Measurements from ENCODE around the gene NDUFS5. TPM values are rescaled to one million over a fixed set of nuclear protein-coding genes. Genes with fewer than 3 reads are reported as not detected.

The NDUFS5 gene
- total RNA-seq, 1 experiment from 2014 or later: 284 TPM

- CTCF ChIA-PET: no interaction called here
- intact Hi-C loops (cut with micrococcal nuclease; ENCODE audit: unreplicated experiment): loop anchor here (10.0 kb wide), 1 partner anchor 61 kb away; no protein-coding TSS in a partner anchor
- no peak for TF ChIP-seq EZH2 (IDR thresholded peaks at IDR 0.05; ENCODE audit: borderline replicate concordance, low read depth, low read length, poor library complexity, severe bottlenecking)
- TF ChIP-seq CTCF (conservative IDR thresholded peaks at IDR 0.05; ENCODE audit: low read depth, low read length): no peak
- no peak for DNase-seq (ENCODE audit: low spot score)
- Histone ChIP-seq H3K4me1 (ENCODE audit: insufficient read depth, low read length, poor library complexity, severe bottlenecking) (no peaks in the 10 kb centered on the region), H3K9me3 (ENCODE audit: low read depth, low read length, poor library complexity, severe bottlenecking) (no peaks in the 10 kb centered on the region), H3K4me3 (ENCODE audit: low read depth, low read length, poor library complexity, severe bottlenecking) (no peak overlapping the region), H3K27me3 (replicated peaks; ENCODE audit: insufficient read depth, low read depth, low read length, poor library complexity) (no peaks in the 10 kb centered on the region), H3K27ac (ENCODE audit: low read depth, low read length, poor library complexity, severe bottlenecking) (no peak overlapping the region), H3K36me3 (ENCODE audit: insufficient read depth, low read length, poor library complexity, severe bottlenecking) (peaks cover 56% of the 10 kb centered on the region)
- no TSS peak for BruUV-seq (replicated peaks)
- POLR2A ChIA-PET (ENCODE audit: low non-redundant PET): interaction anchor here (0.7 kb wide), 1 partner anchor 572 kb away, joined by 4 read pairs; no protein-coding TSS in a partner anchor
Measured at GRCh38 chr1:39034114-39034654, 8.0 kb downstream of the NDUFS5 start.

GRCh38 chr1:39036678-39037077 is 10.5 kb downstream of the NDUFS5 start:
- no TSS peak for BruUV-seq (replicated peaks)
- Histone ChIP-seq H3K27me3 (replicated peaks; ENCODE audit: insufficient read depth, low read depth, low read length, poor library complexity) (no peaks in the 10 kb centered on the region), H3K4me1 (ENCODE audit: insufficient read depth, low read length, poor library complexity, severe bottlenecking) (no peaks in the 10 kb centered on the region), H3K4me3 (ENCODE audit: low read depth, low read length, poor library complexity, severe bottlenecking) (no peak overlapping the region), H3K9me3 (ENCODE audit: low read depth, low read length, poor library complexity, severe bottlenecking) (no peaks in the 10 kb centered on the region), H3K27ac (ENCODE audit: low read depth, low read length, poor library complexity, severe bottlenecking) (no peak overlapping the region), H3K36me3 (ENCODE audit: insufficient read depth, low read length, poor library complexity, severe bottlenecking) (peaks cover 36% of the 10 kb centered on the region)
- no peak for DNase-seq (ENCODE audit: low spot score)
- CTCF ChIA-PET: no interaction called here
- TF ChIP-seq CTCF (conservative IDR thresholded peaks at IDR 0.05; ENCODE audit: low read depth, low read length): no peak
- TF ChIP-seq EZH2 (IDR thresholded peaks at IDR 0.05; ENCODE audit: borderline replicate concordance, low read depth, low read length, poor library complexity, severe bottlenecking): no peak
- intact Hi-C loops (cut with micrococcal nuclease; ENCODE audit: unreplicated experiment): loop anchor here (10.0 kb wide), 1 partner anchor 58 kb away; no protein-coding TSS in a partner anchor
- POLR2A ChIA-PET (ENCODE audit: low non-redundant PET): no interaction called here

DNA sequence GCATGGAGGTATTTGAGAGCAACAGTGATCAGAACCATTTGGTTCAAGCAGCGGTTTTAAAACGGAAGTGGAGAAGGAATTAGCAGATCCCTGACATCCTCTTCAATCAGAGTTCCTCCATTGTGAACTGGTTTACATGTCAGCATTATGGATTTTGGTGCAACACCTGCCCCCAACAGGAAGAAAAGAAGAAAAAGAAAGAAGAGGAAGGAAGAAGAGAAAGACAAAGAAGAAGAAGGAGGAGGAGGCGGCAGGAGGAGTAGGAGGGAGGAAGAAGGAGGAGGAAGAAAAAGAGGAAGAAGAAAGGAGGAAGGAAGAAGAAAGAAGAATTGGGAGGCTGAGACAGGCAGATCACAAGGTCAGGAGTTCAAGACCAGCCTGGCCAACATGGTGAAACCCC is 17.4 kb downstream of the NDUFS5 start:
- no peaks in the 10 kb centered on the region for H3K36me3 ChIP-seq (ENCODE audit: insufficient read depth, low read length, poor library complexity, severe bottlenecking)
- no peaks in the 10 kb centered on the region for H3K27me3 ChIP-seq (replicated peaks; ENCODE audit: insufficient read depth, low read depth, low read length, poor library complexity)
- DNase-seq (ENCODE audit: low spot score): no peak
- H3K9me3 ChIP-seq (ENCODE audit: low read depth, low read length, poor library complexity, severe bottlenecking): no peaks in the 10 kb centered on the region
- intact Hi-C loops (cut with micrococcal nuclease; ENCODE audit: unreplicated experiment): no loop called here
- TF ChIP-seq CTCF (conservative IDR thresholded peaks at IDR 0.05; ENCODE audit: low read depth, low read length) (no peak), EZH2 (IDR thresholded peaks at IDR 0.05; ENCODE audit: borderline replicate concordance, low read depth, low read length, poor library complexity, severe bottlenecking) (no peak)
- BruUV-seq (replicated peaks): no TSS peak
- no peak overlapping the region for H3K27ac ChIP-seq (ENCODE audit: low read depth, low read length, poor library complexity, severe bottlenecking)
- H3K4me1 ChIP-seq (ENCODE audit: insufficient read depth, low read length, poor library complexity, severe bottlenecking): no peaks in the 10 kb centered on the region
- CTCF ChIA-PET: no interaction called here
- POLR2A ChIA-PET (ENCODE audit: low non-redundant PET): no interaction called here
- H3K4me3 ChIP-seq (ENCODE audit: low read depth, low read length, poor library complexity, severe bottlenecking): no peak overlapping the region
